WTC11 (cell line): Measurements from ENCODE around the gene BZW1. TPM values are rescaled to one million over a fixed set of nuclear protein-coding genes. Genes with fewer than 3 reads are reported as not detected.

Experiments
- ATAC-seq: fragments of 200-7000 bp; cut with Tn5 transposase; 2 replicates; pipeline ENCODE4 v1.10.0; 2021; ENCODE audit warnings: mild to moderate bottlenecking, moderate library complexity
- CTCF ChIA-PET: fragments of 300-600 bp; sonication (Branson Sonifier 250); formaldehyde crosslinking; loops from one replicate; lab custom pipeline; 2021; ENCODE audit warnings: antibody characterized with exemption; lab: Charles Lee
- POLR2A ChIA-PET: fragments of 350-600 bp; sonication (Branson Sonifier 250); formaldehyde crosslinking; loops from one replicate; lab custom pipeline; 2021; ENCODE audit warnings: antibody characterized with exemption; lab: Charles Lee
- DNase-seq: peaks from one replicate; pipeline ENCODE4 v3.0.0; 2021; ENCODE audit warnings: low spot score
- H3K27ac Mint-ChIP-seq: 2 replicates; pipeline ENCODE4 v1.8.0; 2021; ENCODE audit warnings: mixed read lengths
- H3K27me3 Mint-ChIP-seq: 2 replicates; pipeline ENCODE4 v1.8.0; 2021; ENCODE audit warnings: low read depth, mild to moderate bottlenecking, moderate library complexity, mixed read lengths
- H3K36me3 Mint-ChIP-seq: 2 replicates; pipeline ENCODE4 v1.8.0; 2021; ENCODE audit warnings: mixed read lengths
- H3K4me1 Mint-ChIP-seq: 2 replicates; pipeline ENCODE4 v1.8.0; 2022; ENCODE audit warnings: mixed read lengths
- H3K4me3 Mint-ChIP-seq: 2 replicates; pipeline ENCODE4 v1.8.0; 2021; ENCODE audit warnings: mild to moderate bottlenecking, moderate library complexity, mixed read lengths
- H3K9me3 Mint-ChIP-seq: 2 replicates; pipeline ENCODE4 v1.8.0; 2021; ENCODE audit warnings: mixed read lengths
- ATF1 ChIP-seq: sonication (generic); formaldehyde crosslinking; IDR thresholded peaks from 2 replicates; pipeline ENCODE4 v1.8.1; 2023; ENCODE audit warnings: mild to moderate bottlenecking, moderate library complexity, missing genetic modification reagents
- ATF3 ChIP-seq: sonication (generic); formaldehyde crosslinking; conservative IDR thresholded peaks from 2 replicates; pipeline ENCODE4 v1.8.1; 2022; ENCODE audit warnings: mild to moderate bottlenecking, missing genetic modification reagents
- CREM ChIP-seq: sonication (generic); formaldehyde crosslinking; IDR thresholded peaks from 2 replicates; pipeline ENCODE4 v1.8.1; 2022; ENCODE audit warnings: mild to moderate bottlenecking, missing genetic modification reagents, moderate library complexity
- EMX1 ChIP-seq: fragments of 250-450 bp; sonication (Bioruptor Pico); IDR thresholded peaks from 2 replicates; pipeline ENCODE4 v1.8.0; 2021; ENCODE audit warnings: mild to moderate bottlenecking
- FOXJ3 ChIP-seq: sonication (generic); formaldehyde crosslinking; IDR thresholded peaks from 2 replicates; pipeline ENCODE4 v1.9.0; 2021; ENCODE audit warnings: missing genetic modification reagents, mild to moderate bottlenecking, borderline replicate concordance
- GTF2I ChIP-seq: fragments of 250-450 bp; sonication (Bioruptor Pico); conservative IDR thresholded peaks from 2 replicates; pipeline ENCODE4 v1.4.0; 2021; ENCODE audit warnings: mild to moderate bottlenecking
- IRF2 ChIP-seq: sonication (generic); formaldehyde crosslinking; IDR thresholded peaks from 2 replicates; pipeline ENCODE4 v1.8.0; 2022; ENCODE audit warnings: low read depth, missing genetic modification reagents, borderline replicate concordance
- MXD4 ChIP-seq: fragments of 250-450 bp; sonication (Bioruptor Pico); IDR thresholded peaks from 2 replicates; pipeline ENCODE4 v1.8.0; 2021; ENCODE audit warnings: mild to moderate bottlenecking, moderate library complexity, borderline replicate concordance
- MYBL2 ChIP-seq: sonication (generic); formaldehyde crosslinking; IDR thresholded peaks from 2 replicates; pipeline ENCODE4 v1.8.1; 2023; ENCODE audit warnings: mild to moderate bottlenecking, moderate library complexity, missing genetic modification reagents
- RORB ChIP-seq: fragments of 250-450 bp; sonication (Bioruptor Pico); IDR thresholded peaks from 2 replicates; pipeline ENCODE4 v1.9.0; 2021; ENCODE audit warnings: mild to moderate bottlenecking
- SMAD4 ChIP-seq: sonication (generic); formaldehyde crosslinking; IDR thresholded peaks from 2 replicates; pipeline ENCODE4 v1.8.0; 2022; ENCODE audit warnings: mild to moderate bottlenecking, missing genetic modification reagents
- SOX15 ChIP-seq: fragments of 250-450 bp; sonication (Bioruptor Pico); IDR thresholded peaks from 2 replicates; pipeline ENCODE4 v1.9.0; 2021; ENCODE audit warnings: mild to moderate bottlenecking
- ZMAT4 ChIP-seq: fragments of 250-450 bp; sonication (Bioruptor Pico); IDR thresholded peaks from 2 replicates; pipeline ENCODE4 v1.9.0; 2021; ENCODE audit warnings: mild to moderate bottlenecking
- ZNF232 ChIP-seq: sonication (generic); formaldehyde crosslinking; IDR thresholded peaks from 2 replicates; pipeline ENCODE4 v1.8.0; 2022; ENCODE audit warnings: mild to moderate bottlenecking, missing genetic modification reagents
- ZNF281 ChIP-seq: sonication (generic); formaldehyde crosslinking; IDR thresholded peaks from 2 replicates; pipeline ENCODE4 v1.8.0; 2023; ENCODE audit warnings: mild to moderate bottlenecking, missing genetic modification reagents
- ZNF317 ChIP-seq: sonication (generic); formaldehyde crosslinking; IDR thresholded peaks from 2 replicates; pipeline ENCODE4 v1.8.1; 2023; ENCODE audit warnings: low read depth, mild to moderate bottlenecking, moderate library complexity, missing genetic modification reagents, borderline replicate concordance
- ZNF396 ChIP-seq: fragments of 250-450 bp; sonication (Bioruptor Pico); IDR thresholded peaks from 2 replicates; pipeline ENCODE4 v1.8.0; 2021; ENCODE audit warnings: mild to moderate bottlenecking, moderate library complexity, borderline replicate concordance
- ZNF423 ChIP-seq: fragments of 250-450 bp; sonication (Bioruptor Pico); IDR thresholded peaks from 2 replicates; pipeline ENCODE4 v2.1.2; 2022; ENCODE audit warnings: mild to moderate bottlenecking, moderate library complexity
- ZNF425 ChIP-seq: fragments of 250-450 bp; sonication (Bioruptor Pico); conservative IDR thresholded peaks from 2 replicates; pipeline ENCODE4 v1.9.0; 2021; ENCODE audit warnings: mild to moderate bottlenecking
- ZNF512 ChIP-seq: sonication (generic); formaldehyde crosslinking; IDR thresholded peaks from 2 replicates; pipeline ENCODE4 v1.8.1; 2022; ENCODE audit warnings: missing genetic modification reagents, borderline replicate concordance
- total RNA-seq: library from RNA; stranded (reverse); gene quantifications from 3 replicates; pipeline ENCODE4 v1.2.3, GENCODE V29; 2021
- TF ChIP-seq, protein P1 (sequence below): sonication (generic); formaldehyde crosslinking; IDR thresholded peaks from 2 replicates; pipeline ENCODE4 v1.8.0; 2022; ENCODE audit warnings: missing genetic modification reagents
- TF ChIP-seq, protein P2 (sequence below): sonication (generic); formaldehyde crosslinking; IDR thresholded peaks from 2 replicates; pipeline ENCODE4 v1.8.1; 2023; ENCODE audit warnings: mild to moderate bottlenecking, missing genetic modification reagents, moderate library complexity
- TF ChIP-seq, protein P3 (sequence below): sonication (generic); formaldehyde crosslinking; IDR thresholded peaks from 2 replicates; pipeline ENCODE4 v1.8.0; 2022; ENCODE audit warnings: mild to moderate bottlenecking, missing genetic modification reagents

The BZW1 gene
- total RNA-seq, 1 experiment from 2014 or later: 255 TPM

DNA sequence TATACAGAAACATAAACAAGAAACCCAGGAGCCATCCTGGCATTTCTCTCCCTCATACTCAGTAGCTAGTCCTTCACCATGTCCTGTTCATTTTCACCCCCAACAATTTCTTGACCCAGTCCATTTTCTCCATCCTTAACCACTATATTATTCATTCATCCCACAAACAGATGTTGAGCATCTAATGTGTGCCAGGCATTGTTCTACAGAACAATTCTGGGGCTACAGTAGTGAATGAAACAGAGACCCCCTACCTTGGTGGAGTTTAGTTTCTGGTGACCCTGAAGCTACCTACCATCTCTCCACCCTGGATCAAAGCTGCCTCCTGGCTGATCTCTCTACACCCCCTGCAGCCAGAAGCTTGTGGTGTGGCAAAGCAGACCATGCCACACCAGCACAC lies 27.5 kb upstream of the BZW1 start:
- Mint-ChIP-seq H3K4me3 (no peak overlapping the region), H3K27ac (no peak overlapping the region), H3K4me1 (no peaks in the 10 kb centered on the region; the same call in 1 of the 2 replicates), H3K36me3 (no peaks in the 10 kb centered on the region), H3K27me3 (no peaks in the 10 kb centered on the region), H3K9me3 (no peaks in the 10 kb centered on the region)
- no peak for DNase-seq
- CTCF ChIA-PET: no interaction called here
- no peak for TF ChIP-seq MYBL2 (CRISPR knock-in tag)
- TF ChIP-seq, protein P1, sequence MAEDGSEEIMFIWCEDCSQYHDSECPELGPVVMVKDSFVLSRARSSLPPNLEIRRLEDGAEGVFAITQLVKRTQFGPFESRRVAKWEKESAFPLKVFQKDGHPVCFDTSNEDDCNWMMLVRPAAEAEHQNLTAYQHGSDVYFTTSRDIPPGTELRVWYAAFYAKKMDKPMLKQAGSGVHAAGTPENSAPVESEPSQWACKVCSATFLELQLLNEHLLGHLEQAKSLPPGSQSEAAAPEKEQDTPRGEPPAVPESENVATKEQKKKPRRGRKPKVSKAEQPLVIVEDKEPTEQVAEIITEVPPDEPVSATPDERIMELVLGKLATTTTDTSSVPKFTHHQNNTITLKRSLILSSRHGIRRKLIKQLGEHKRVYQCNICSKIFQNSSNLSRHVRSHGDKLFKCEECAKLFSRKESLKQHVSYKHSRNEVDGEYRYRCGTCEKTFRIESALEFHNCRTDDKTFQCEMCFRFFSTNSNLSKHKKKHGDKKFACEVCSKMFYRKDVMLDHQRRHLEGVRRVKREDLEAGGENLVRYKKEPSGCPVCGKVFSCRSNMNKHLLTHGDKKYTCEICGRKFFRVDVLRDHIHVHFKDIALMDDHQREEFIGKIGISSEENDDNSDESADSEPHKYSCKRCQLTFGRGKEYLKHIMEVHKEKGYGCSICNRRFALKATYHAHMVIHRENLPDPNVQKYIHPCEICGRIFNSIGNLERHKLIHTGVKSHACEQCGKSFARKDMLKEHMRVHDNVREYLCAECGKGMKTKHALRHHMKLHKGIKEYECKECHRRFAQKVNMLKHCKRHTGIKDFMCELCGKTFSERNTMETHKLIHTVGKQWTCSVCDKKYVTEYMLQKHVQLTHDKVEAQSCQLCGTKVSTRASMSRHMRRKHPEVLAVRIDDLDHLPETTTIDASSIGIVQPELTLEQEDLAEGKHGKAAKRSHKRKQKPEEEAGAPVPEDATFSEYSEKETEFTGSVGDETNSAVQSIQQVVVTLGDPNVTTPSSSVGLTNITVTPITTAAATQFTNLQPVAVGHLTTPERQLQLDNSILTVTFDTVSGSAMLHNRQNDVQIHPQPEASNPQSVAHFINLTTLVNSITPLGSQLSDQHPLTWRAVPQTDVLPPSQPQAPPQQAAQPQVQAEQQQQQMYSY (CRISPR knock-in tag): no peak
- no peak for TF ChIP-seq MXD4
- no peak for TF ChIP-seq SOX15 (CRISPR knock-in tag)
- no peak for TF ChIP-seq CREM (CRISPR knock-in tag)
- TF ChIP-seq GTF2I (CRISPR knock-in tag): no peak
- TF ChIP-seq RORB: no peak
- TF ChIP-seq, protein P2, sequence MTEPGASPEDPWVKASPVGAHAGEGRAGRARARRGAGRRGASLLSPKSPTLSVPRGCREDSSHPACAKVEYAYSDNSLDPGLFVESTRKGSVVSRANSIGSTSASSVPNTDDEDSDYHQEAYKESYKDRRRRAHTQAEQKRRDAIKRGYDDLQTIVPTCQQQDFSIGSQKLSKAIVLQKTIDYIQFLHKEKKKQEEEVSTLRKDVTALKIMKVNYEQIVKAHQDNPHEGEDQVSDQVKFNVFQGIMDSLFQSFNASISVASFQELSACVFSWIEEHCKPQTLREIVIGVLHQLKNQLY: no peak
- TF ChIP-seq ZNF396 (CRISPR knock-in tag): no peak
- TF ChIP-seq ZNF232 (CRISPR knock-in tag): no peak
- TF ChIP-seq EMX1 (CRISPR knock-in tag): no peak
- TF ChIP-seq ZMAT4 (CRISPR knock-in tag): no peak
- no peak for TF ChIP-seq ATF1
- TF ChIP-seq, protein P3, sequence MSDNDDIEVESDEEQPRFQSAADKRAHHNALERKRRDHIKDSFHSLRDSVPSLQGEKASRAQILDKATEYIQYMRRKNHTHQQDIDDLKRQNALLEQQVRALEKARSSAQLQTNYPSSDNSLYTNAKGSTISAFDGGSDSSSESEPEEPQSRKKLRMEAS (CRISPR knock-in tag): no peak
- TF ChIP-seq ZNF512: no peak
- no peak for TF ChIP-seq FOXJ3 (CRISPR knock-in tag)
- POLR2A ChIA-PET: no interaction called here
- ATAC-seq: no peak

- no peak for ATAC-seq
- H3K4me3 Mint-ChIP-seq: no peak overlapping the region
- CTCF ChIA-PET: no interaction called here
- peaks cover 17% of the 10 kb centered on the region for H3K4me1 Mint-ChIP-seq
- H3K36me3 Mint-ChIP-seq: no peaks in the 10 kb centered on the region
- no peaks in the 10 kb centered on the region for H3K9me3 Mint-ChIP-seq
- DNase-seq: no peak
- no peak overlapping the region for H3K27ac Mint-ChIP-seq
- TF ChIP-seq EMX1 (CRISPR knock-in tag) (no peak), ZNF317 (CRISPR knock-in tag) (no peak), IRF2 (no peak), SMAD4 (CRISPR knock-in tag) (no peak), ZNF423 (CRISPR knock-in tag) (no peak), ZNF425 (CRISPR knock-in tag) (no peak), ATF3 (CRISPR knock-in tag) (no peak), ZNF281 (no peak)
- POLR2A ChIA-PET: interaction anchor here (0.9 kb wide), 1 partner anchor 25 kb away, joined by 5 read pairs; no protein-coding TSS in a partner anchor
- no peaks in the 10 kb centered on the region for H3K27me3 Mint-ChIP-seq
Observed at GRCh38 chr2:200786423-200786822, 25.3 kb upstream of the BZW1 start.
